ENCODE measurements around the gene GRB10. TPM values are rescaled to one million over a fixed set of nuclear protein-coding genes. Genes with fewer than 3 reads are reported as not detected.

Gene GRB10
- polyA plus RNA-seq, 2 of the 4 experiments (the other 2 are of a cell fraction), result 23.2 to 37.0 TPM

GRCh38 chr7:50564171-50564570, 218.5 kb downstream of the GRB10 start (continued):
- TF ChIP-seq E2F6 (IDR thresholded peaks at IDR 0.05; ENCODE audit: borderline replicate concordance, low read depth) (no peak), NPAS2 (CRISPR knock-in tag; IDR thresholded peaks at IDR 0.05; ENCODE audit: borderline replicate concordance) (no peak), FOXS1 (CRISPR knock-in tag; IDR thresholded peaks at IDR 0.05) (no peak), NFE2L2 (conservative IDR thresholded peaks at IDR 0.05; ENCODE audit: low read length) (no peak), NR3C1 (IDR thresholded peaks at IDR 0.05) (no peak), EHF (CRISPR knock-in tag; IDR thresholded peaks at IDR 0.05) (no peak)

DNA sequence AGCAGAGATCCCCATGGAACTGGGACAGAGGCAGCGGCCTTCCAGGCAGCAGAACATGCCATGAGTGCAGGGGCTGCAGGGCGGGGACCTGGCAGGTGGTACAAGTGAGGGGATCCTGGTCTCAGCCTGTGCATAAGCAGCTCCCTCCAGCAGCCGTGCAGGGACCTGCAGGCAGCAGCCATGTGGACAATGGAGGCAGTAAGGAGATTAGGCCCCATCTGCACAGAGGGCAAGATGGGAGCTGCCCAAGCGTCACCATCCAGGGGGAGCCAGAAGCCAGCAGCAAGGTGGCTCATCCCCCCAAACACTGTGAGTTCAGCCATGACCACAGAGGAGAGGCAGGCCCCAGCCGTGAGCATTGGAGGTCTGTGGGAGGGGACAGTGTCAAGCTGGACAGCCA, 220.6 kb downstream of the GRB10 start:
- no peak overlapping the region for H3K27ac ChIP-seq
- ChIA-PET CTCF (interaction anchor here (1.1 kb wide), 1 partner anchor 94 kb away, joined by 4 read pairs; no protein-coding TSS in a partner anchor), POLR2A (no interaction called here)
- no peaks in the 10 kb centered on the region for H3K9me3 ChIP-seq
- no peak for FAIRE-seq
- H3K4me1 ChIP-seq, result peaks cover 18% of the 10 kb centered on the region
- DNase-seq (ENCODE audit: low read depth in 1 of 2, low spot score in 1 of 2), result no peak
- H3K4me3 ChIP-seq, result no peak overlapping the region
- TF ChIP-seq JUNB (IDR thresholded peaks at IDR 0.05) (no peak), NFE2L2 (conservative IDR thresholded peaks at IDR 0.05; ENCODE audit: low read length) (no peak), CHD4 (IDR thresholded peaks at IDR 0.05; ENCODE audit: borderline replicate concordance) (no peak), MYC (IDR thresholded peaks at IDR 0.05; ENCODE audit: borderline replicate concordance, low read length) (no peak), NPAS2 (CRISPR knock-in tag; IDR thresholded peaks at IDR 0.05; ENCODE audit: borderline replicate concordance) (no peak), ESRRA (IDR thresholded peaks at IDR 0.05; ENCODE audit: borderline replicate concordance, low read length) (no peak), POLR2AphosphoS2 (conservative IDR thresholded peaks at IDR 0.05; ENCODE audit: low read length) (no peak), USF2 (IDR thresholded peaks at IDR 0.05) (no peak), FOSL2 (IDR thresholded peaks at IDR 0.05) (no peak), FOSL2 (CRISPR knock-in tag; IDR thresholded peaks at IDR 0.05) (no peak), HOXA7 (CRISPR knock-in tag; IDR thresholded peaks at IDR 0.05) (no peak), TFCP2L1 (CRISPR knock-in tag; IDR thresholded peaks at IDR 0.05) (no peak), POLR2A (IDR thresholded peaks at IDR 0.05; ENCODE audit: low read length) (no peak), ZFP36 (IDR thresholded peaks at IDR 0.05; ENCODE audit: borderline replicate concordance, partially characterized antibody) (no peak), CBX8 (IDR thresholded peaks at IDR 0.05) (no peak), HEYL (CRISPR knock-in tag; IDR thresholded peaks at IDR 0.05) (no peak), E2F6 (IDR thresholded peaks at IDR 0.05; ENCODE audit: borderline replicate concordance, low read depth) (no peak), BHLHE40 (IDR thresholded peaks at IDR 0.05; ENCODE audit: low read depth, low read length) (no peak)
- TF ChIP-seq, protein P1, sequence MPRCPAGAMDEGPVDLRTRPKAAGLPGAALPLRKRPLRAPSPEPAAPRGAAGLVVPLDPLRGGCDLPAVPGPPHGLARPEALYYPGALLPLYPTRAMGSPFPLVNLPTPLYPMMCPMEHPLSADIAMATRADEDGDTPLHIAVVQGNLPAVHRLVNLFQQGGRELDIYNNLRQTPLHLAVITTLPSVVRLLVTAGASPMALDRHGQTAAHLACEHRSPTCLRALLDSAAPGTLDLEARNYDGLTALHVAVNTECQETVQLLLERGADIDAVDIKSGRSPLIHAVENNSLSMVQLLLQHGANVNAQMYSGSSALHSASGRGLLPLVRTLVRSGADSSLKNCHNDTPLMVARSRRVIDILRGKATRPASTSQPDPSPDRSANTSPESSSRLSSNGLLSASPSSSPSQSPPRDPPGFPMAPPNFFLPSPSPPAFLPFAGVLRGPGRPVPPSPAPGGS (IDR thresholded peaks at IDR 0.05), result no peak
- TF ChIP-seq, protein P2, sequence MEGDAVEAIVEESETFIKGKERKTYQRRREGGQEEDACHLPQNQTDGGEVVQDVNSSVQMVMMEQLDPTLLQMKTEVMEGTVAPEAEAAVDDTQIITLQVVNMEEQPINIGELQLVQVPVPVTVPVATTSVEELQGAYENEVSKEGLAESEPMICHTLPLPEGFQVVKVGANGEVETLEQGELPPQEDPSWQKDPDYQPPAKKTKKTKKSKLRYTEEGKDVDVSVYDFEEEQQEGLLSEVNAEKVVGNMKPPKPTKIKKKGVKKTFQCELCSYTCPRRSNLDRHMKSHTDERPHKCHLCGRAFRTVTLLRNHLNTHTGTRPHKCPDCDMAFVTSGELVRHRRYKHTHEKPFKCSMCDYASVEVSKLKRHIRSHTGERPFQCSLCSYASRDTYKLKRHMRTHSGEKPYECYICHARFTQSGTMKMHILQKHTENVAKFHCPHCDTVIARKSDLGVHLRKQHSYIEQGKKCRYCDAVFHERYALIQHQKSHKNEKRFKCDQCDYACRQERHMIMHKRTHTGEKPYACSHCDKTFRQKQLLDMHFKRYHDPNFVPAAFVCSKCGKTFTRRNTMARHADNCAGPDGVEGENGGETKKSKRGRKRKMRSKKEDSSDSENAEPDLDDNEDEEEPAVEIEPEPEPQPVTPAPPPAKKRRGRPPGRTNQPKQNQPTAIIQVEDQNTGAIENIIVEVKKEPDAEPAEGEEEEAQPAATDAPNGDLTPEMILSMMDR (IDR thresholded peaks at IDR 0.05), result no peak
- peak in 1 of 2 experiments; percentile 47; a peak in 3 of 6 replicates for ATAC-seq
- WGBS (ENCODE audit: missing lambda C conversion rate), result 62% methylated on average over 3 of the region's 5 CpGs
- H3K4me2 ChIP-seq, result no peak overlapping the region

All from A549 (cell line).